ENCODE measurements around the gene PXDN.

Gene PXDN

GRCh38 chr2:1698188-1698945, 45.9 kb downstream of the PXDN start:
- TF ChIP-seq CTCF (conservative IDR thresholded peaks at IDR 0.05; ENCODE audit: control insufficient read depth, insufficient read depth, low read depth, low read length), result no peak
- no peak overlapping the region for H3K4me3 ChIP-seq (ENCODE audit: control insufficient read depth, low read depth, low read length)
- no peak for DNase-seq (ENCODE audit: low read depth)

- DNase-seq (ENCODE audit: low read depth), result no peak
- no peak for TF ChIP-seq CTCF (conservative IDR thresholded peaks at IDR 0.05; ENCODE audit: control insufficient read depth, insufficient read depth, low read depth, low read length)
- no peak overlapping the region for H3K4me3 ChIP-seq (ENCODE audit: control insufficient read depth, low read depth, low read length)
Observed at GRCh38 chr2:1697601-1698000, 46.7 kb downstream of the PXDN start.

- no peak for DNase-seq (ENCODE audit: low read depth)
- no peak overlapping the region for H3K4me3 ChIP-seq (ENCODE audit: control insufficient read depth, low read depth, low read length)
- no peak for TF ChIP-seq CTCF (conservative IDR thresholded peaks at IDR 0.05; ENCODE audit: control insufficient read depth, insufficient read depth, low read depth, low read length)
Observed at GRCh38 chr2:1696472-1696871, 47.8 kb downstream of the PXDN start.

GRCh38 chr2:1694371-1695271, 49.7 kb downstream of the PXDN start:
- no peak overlapping the region for H3K4me3 ChIP-seq (ENCODE audit: control insufficient read depth, low read depth, low read length)
- DNase-seq (ENCODE audit: low read depth), result no peak
- TF ChIP-seq CTCF (conservative IDR thresholded peaks at IDR 0.05; ENCODE audit: control insufficient read depth, insufficient read depth, low read depth, low read length), result no peak

GRCh38 chr2:1693723-1694122, 50.6 kb downstream of the PXDN start:
- no peak for DNase-seq (ENCODE audit: low read depth)
- H3K4me3 ChIP-seq (ENCODE audit: control insufficient read depth, low read depth, low read length), result no peak overlapping the region
- no peak for TF ChIP-seq CTCF (conservative IDR thresholded peaks at IDR 0.05; ENCODE audit: control insufficient read depth, insufficient read depth, low read depth, low read length)

GRCh38 chr2:1692342-1692741, 52.0 kb downstream of the PXDN start:
- no peak for DNase-seq (ENCODE audit: low read depth)
- no peak overlapping the region for H3K4me3 ChIP-seq (ENCODE audit: control insufficient read depth, low read depth, low read length)
- no peak for TF ChIP-seq CTCF (conservative IDR thresholded peaks at IDR 0.05; ENCODE audit: control insufficient read depth, insufficient read depth, low read depth, low read length)
